UCSD-AML1 (cell line): ENCODE data around the gene EML2.
"Not testable (repeated sequence)": the region's sequence is repeated elsewhere in the genome, so short reads cannot be mapped to it uniquely, and the experiment has no call there.

Experiments
- DNase-seq: peaks from one replicate; lab custom pipeline; 2025; ENCODE audit not compliant: unreplicated experiment; lab: John Stamatoyannopoulos, UW

Gene EML2

DNA sequence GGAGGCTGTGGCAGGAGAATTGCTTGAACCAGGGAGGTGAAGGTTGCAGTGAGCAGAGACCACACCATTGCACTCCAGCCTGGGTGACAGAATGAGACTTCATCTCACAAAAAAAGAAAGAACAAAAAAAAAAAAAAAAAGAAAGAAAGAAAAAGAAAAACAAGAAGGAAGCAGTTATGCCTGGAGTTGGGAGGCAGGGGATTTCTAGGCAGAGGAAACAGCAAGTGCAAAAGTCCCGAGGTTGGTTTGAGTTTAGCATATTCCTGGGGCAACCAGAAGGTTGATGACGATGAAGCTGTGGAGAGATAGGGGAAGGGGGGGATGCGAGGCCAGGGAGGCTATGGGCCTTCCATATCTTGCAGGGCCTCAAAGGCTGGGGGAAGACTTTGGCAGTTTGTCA lies 11.5 kb upstream of the EML2 start:
- no peak for DNase-seq

DNA sequence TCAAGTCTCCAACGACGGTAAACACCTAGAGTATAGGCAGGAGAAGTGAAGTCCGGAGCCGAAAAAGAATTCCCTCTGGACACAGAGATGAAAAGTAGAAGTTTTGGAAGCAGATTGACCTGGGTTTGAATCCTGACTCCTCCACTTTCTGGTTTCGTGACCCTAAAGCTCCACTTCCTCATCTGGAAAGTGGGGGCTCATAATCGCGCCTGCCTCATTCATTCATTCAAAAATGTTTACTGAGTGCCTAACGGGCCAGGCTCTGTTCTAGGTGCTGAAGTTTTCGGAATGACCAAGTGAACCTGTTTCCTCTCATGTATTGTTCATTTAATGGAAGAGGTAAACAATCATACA lies 7.1 kb upstream of the EML2 start:
- no peak for DNase-seq

DNA sequence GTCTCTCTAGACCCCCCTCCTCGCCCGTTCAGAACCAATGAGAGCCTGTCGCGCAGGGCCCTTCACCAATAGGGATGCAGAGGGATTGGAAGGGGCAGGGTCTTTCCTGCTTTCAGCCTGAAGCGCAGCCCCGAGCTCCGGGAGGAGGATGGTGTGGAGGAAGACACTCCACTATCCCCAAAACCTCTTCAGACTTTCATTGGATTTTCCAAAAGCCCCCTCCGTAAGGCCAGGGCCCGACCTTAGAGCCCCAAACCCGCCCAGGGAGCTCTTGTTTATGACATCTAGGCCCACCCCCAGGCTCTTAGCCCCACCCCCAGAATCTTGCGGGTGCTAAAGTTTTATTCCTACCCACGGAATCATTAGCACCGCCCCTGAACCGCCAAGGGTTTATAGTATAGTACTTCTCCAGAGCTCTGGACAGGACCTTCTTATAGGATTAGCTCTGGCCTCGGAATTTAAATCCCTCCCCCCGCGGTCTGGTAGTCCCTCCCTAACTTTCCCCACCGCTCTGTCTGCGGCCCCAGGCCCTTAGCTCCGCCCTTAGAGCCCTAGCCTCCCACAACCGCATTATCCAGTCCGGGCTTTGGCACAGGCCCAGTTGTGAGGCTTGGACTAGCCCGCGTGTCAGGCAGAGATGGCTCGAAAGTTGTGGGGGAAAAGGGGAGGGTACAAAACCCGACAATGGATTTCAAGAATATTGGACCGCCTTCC lies 6.6 kb upstream of the EML2 start:
- DNase-seq = peak; percentile 91

DNA sequence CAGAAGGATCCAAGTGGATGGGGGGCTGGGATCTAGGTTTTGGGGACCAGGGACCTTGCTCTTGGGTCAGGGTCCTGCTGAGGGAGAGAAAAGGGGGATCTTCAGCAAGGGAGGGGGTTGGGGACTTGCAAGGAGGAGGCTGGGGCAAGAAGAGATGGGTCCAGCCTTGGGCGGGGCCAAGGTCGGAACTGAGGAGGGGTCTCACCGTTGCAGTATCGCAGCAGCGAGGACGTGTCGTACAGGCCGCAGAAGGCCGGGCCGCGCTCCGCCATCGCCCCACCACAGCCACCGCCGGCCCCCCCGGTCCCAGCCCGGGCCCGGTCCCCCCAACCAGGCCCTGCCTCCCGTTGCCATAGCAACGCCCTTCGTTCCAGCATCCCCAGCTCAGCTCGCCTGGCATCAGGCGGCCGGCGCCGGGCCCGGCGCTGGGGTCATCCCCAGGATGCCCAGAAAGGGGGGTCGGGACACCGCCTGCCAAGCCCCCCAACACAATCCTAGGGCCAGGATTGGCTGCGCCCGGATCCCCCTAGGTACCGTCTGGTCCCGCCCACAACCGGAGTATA lies 6.0 kb upstream of the EML2 start:
- DNase-seq = no peak

- DNase-seq = no peak
Observed at GRCh38 chr19:45643927-45644771, 5.0 kb upstream of the EML2 start.

GRCh38 chr19:45643024-45643926 lies 4.1 kb upstream of the EML2 start:
- DNase-seq = peak; percentile 90

DNA sequence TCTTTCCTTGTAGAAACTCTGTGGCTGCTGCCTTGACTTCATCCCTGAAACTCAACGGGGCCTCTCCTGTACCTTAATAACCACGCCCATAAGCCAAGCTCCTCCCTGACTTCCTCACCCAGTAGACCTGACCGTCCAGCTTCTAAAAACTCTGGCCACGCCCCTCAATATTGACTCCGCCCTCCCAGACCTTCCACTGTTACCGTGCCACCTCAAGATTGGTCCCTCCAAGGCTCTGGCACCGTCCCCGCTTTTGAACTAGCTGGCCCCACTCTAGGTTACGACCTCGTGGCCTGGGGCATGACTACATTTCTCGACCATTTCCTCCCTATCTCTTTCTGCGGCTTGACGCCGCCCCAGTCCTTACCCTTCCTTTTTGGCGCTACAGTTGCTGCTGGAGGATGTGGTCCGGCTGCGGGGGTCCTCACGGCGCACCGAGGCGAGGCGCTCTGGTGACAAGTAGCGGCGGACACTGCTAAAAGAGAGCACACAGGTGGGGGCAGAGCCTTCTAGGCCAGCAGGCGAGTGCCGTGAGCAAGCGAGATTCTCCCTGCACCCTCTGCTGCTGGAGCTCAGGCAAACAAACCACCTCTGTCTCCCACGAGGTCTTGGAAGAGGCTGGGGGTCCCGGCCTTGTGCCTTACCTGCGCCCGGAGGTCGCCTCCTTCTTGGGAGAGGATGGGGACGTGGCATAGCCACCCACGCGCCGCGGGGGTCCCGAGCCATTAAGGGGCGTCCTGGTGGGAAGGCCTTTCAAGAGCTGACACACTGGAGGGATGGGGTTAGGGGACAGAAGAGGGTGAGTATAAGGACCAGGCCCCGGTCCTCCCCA lies 2.3 kb upstream of the EML2 start:
- peak; percentile 92 for DNase-seq

GRCh38 chr19:45640849-45641273 lies 1.7 kb upstream of the EML2 start:
- DNase-seq = no peak

- DNase-seq = no peak
Observed at GRCh38 chr19:45637890-45638667, 1.1 kb downstream of the EML2 start.

GRCh38 chr19:45636902-45637301 lies 2.3 kb downstream of the EML2 start:
- no peak for DNase-seq

DNA sequence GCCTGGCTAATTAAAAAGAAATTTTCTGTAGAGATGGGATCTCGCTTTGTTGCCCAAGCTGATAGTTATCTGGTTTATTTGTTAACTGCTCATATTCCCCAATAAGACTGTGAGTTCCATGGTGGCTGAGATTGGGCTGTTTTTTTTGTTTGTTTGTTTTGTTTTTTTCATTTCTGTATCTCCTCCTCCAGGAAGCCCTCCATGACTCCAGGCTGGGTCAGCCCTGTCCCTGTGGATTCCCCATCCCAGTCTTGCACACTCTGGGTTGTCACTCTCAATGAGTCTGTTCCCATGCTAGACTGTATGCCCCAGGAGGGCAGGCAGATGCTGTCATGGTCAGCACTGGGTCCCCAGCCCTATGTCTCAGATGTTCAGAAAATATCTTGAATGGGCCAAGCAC lies 2.9 kb downstream of the EML2 start:
- DNase-seq = no peak

DNA sequence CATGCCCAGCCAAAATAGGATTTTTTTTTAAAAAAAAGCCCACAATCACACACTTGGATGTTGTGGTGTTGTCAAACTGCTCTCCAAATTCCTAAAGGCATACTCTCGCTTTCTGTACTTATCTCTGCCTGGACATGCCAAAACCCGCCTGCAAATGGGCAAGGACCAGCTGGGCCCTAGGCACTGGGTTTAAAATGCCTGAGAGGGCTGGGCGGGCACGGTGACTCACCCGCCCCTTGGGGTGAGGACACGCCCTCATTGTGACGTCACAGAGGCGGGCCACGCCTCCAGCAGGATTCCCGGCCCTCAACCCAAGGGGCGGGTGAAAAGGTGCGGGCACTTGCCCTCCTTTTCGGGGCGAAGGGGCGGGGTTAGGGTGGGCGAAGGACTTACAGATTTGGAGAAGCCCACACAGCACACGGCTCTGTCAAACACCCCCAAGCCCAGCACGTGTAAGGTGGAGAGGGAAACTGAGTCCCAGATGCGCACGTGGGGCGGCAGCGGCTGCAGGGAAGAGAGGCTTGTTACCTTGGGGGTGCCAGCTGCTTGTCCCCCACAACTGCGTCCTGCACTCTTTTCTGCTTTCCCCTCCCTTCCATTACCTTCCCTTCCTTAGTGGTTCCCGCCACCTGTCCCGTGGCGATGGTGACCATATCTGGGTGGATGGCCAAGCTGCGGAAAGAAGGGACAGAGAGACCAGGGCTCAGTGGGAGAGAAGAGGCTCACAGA lies 6.6 kb downstream of the EML2 start:
- DNase-seq = no peak

DNA sequence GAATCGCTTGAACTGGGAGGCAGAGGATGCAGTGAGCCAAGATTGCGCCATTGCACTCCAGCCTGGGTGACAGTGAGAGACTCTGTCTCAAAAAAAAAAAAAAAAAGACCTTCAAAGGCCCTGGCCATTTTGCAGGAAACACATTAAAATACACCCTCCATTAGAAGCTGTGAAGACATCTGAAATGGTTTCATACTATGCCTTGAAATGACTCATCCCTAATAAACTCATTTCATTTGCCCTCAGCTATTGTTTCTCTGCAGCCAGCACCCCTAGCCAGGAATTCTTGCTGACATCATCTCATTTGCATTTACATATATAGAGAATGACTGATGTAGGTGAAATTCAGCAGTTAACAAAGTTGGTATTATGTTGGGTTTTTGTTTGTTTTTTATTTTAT lies 8.7 kb downstream of the EML2 start:
- no peak for DNase-seq

- DNase-seq = no peak
Observed at GRCh38 chr19:45629704-45630103, 9.5 kb downstream of the EML2 start.

- DNase-seq = not testable (repeated sequence)
Observed at GRCh38 chr19:45628219-45628618, 11.0 kb downstream of the EML2 start.

DNA sequence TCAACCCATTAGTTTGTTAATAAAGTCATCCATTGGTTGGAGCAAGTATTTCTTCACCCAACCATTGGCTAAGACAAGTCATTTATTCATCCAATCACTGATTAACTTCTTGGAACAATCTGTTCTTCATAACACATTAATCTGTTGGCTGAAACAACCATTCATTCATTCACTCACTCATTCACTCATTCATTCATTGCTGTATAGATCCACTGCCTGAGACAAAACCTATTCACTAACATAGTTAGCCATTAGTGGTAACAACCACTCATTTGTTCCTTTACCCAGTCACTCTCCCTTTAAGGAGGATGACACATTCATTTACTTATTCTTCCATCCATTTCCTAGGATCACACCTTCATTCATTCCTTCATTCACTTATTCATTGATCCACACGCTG lies 15.2 kb downstream of the EML2 start:
- no peak for DNase-seq

DNA sequence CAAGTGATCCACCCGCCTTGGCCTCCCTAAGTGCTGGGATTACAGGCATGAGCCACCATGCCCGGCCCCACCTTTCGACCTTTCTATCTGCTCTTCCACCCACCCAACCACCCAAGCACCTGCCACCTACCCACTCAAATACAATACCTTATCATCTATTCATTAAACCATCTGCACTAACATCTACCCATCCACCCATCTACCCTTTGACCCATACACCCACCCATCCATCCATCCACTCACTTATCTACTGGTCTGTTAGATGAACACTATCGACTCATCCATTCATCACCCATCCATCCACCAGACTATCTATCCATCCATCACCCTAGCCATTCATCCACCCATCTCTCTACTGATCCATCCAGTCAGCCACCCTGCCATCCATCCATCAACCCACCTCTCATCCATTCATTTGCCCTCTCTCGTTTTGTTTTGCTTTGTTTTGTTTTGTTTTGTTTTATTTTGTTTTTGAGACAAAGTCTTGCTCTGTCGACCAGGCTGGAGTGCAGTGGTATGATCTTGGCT lies 17.2 kb downstream of the EML2 start:
- no peak for DNase-seq

GRCh38 chr19:45621389-45621788 lies 17.8 kb downstream of the EML2 start:
- DNase-seq = no peak

- no peak for DNase-seq
Observed at GRCh38 chr19:45616704-45617017, 22.5 kb downstream of the EML2 start.
